Measurements from ENCODE around the gene NLGN4X.

DNA sequence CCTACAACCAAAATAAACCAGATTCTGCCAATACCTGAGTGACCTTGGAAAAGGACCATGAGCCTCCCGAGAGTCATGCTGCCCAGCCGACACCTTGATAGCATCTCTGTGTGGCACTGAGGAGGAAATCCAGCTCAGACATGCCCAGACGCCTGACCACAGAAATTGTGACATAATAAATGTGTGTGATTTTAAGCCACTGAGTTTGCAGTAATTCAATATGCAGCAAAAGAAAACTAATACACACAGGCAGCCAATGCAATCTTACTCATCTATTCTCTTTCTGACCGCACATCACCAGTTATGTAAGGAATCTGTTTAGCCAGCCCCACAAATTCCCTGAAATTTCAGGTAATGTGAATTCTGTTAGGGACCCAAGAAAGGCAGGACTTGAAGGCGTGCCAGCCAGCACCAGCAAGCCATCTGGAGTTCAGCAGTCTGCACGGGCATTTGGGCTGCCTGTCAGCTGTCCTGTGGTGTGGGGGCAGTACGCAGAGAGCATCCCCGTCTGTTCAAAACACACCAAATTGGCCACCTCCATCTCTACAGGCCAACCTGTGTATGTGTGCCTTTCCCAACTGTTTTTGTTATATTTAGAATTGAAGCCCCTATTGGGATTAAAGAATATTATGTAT lies 176.4 kb downstream of the NLGN4X start:
- TF ChIP-seq, protein P1, sequence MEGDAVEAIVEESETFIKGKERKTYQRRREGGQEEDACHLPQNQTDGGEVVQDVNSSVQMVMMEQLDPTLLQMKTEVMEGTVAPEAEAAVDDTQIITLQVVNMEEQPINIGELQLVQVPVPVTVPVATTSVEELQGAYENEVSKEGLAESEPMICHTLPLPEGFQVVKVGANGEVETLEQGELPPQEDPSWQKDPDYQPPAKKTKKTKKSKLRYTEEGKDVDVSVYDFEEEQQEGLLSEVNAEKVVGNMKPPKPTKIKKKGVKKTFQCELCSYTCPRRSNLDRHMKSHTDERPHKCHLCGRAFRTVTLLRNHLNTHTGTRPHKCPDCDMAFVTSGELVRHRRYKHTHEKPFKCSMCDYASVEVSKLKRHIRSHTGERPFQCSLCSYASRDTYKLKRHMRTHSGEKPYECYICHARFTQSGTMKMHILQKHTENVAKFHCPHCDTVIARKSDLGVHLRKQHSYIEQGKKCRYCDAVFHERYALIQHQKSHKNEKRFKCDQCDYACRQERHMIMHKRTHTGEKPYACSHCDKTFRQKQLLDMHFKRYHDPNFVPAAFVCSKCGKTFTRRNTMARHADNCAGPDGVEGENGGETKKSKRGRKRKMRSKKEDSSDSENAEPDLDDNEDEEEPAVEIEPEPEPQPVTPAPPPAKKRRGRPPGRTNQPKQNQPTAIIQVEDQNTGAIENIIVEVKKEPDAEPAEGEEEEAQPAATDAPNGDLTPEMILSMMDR (IDR thresholded peaks at IDR 0.05; ENCODE audit: insufficient read depth, low read length): no peak
- TF ChIP-seq POLR2AphosphoS5 (IDR thresholded peaks at IDR 0.05; ENCODE audit: low read depth): no peak
